ENCODE data around the gene DMD.

- no peak for TF ChIP-seq EZH2 (IDR thresholded peaks at IDR 0.05; ENCODE audit: insufficient read depth, poor library complexity, severe bottlenecking)
- no peak for TF ChIP-seq EZH2phosphoT487 (IDR thresholded peaks at IDR 0.05; ENCODE audit: insufficient read depth, low read depth)
Observed at GRCh38 chrX:32642283-32642682, 569.1 kb downstream of the DMD start.

All from GM23248 (cell line).